ENCODE data around the gene SUGCT. TPM values are rescaled to one million over a fixed set of nuclear protein-coding genes. Genes with fewer than 3 reads are reported as not detected.

The SUGCT gene
- total and polyA plus RNA-seq, 2 of the 13 experiments (the other 11 are each of a cell fraction or from before 2014, with no cell fraction given) = 10.1 to 22.2 TPM

DNA sequence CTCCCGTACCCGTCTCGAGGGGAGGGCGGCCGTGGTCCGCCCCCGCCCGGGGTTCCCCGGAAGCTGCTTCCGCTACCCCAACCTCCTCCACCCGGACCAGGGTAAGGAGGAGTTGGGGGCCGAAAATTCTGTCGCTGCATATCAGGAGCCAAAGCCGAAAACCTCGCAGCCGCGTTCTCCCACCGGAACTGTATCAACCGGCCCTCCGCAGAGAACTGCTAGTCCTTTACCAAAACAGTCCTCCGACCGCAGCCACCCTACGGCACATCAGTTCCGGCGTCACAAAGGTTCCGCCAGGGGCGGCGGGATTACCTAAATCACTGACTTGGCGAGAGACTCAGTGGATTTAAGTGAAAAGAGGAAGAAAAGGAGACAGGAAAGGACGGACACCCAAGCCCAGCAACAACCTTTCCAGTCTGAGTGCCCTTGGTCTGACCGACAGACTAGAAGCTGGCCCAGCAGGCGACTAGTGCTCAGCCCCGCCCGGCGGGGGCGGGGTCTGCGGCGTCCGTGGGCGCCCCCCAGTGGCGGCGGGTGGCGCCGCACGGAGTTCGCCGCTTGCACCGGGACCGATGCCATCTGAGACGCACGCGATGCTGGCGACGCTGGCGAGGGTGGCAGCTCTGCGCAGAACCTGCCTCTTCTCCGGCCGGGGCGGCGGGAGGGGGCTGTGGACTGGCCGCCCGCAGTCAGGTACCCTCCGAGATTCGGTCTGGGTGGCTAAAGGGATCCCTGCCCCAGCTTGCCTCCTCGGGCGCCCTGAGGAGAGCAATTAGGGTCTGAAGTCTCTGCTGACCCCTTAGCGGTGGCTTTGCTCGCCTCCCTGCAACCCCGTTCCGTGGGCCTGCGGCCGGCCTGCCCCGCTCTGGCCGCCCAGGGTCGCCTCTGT lies at the start of gene SUGCT, which contains the start of gene MPLKIP (continued):
- TF ChIP-seq, protein P1, sequence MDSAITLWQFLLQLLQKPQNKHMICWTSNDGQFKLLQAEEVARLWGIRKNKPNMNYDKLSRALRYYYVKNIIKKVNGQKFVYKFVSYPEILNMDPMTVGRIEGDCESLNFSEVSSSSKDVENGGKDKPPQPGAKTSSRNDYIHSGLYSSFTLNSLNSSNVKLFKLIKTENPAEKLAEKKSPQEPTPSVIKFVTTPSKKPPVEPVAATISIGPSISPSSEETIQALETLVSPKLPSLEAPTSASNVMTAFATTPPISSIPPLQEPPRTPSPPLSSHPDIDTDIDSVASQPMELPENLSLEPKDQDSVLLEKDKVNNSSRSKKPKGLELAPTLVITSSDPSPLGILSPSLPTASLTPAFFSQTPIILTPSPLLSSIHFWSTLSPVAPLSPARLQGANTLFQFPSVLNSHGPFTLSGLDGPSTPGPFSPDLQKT (CRISPR knock-in tag; IDR thresholded peaks at IDR 0.05; ENCODE audit: borderline replicate concordance) = no peak
- peak; percentile 3; the same call in 1 of the 2 replicates for TF ChIP-seq FOXO1 (CRISPR knock-in tag; IDR thresholded peaks at IDR 0.05)
- no peak for TF ChIP-seq GPN1 (CRISPR knock-in tag; IDR thresholded peaks at IDR 0.05; ENCODE audit: borderline replicate concordance)
- TF ChIP-seq, protein P2, sequence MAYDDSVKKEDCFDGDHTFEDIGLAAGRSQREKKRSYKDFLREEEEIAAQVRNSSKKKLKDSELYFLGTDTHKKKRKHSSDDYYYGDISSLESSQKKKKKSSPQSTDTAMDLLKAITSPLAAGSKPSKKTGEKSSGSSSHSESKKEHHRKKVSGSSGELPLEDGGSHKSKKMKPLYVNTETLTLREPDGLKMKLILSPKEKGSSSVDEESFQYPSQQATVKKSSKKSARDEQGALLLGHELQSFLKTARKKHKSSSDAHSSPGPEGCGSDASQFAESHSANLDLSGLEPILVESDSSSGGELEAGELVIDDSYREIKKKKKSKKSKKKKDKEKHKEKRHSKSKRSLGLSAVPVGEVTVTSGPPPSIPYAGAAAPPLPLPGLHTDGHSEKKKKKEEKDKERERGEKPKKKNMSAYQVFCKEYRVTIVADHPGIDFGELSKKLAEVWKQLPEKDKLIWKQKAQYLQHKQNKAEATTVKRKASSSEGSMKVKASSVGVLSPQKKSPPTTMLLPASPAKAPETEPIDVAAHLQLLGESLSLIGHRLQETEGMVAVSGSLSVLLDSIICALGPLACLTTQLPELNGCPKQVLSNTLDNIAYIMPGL (CRISPR knock-in tag; IDR thresholded peaks at IDR 0.05; ENCODE audit: borderline replicate concordance in 1 of 2, low read depth in 1 of 2) = peak; percentile 97 to 98
- TF ChIP-seq ZNF530 (CRISPR knock-in tag; IDR thresholded peaks at IDR 0.05; ENCODE audit: low read depth) = no peak
- TF ChIP-seq HDAC2 (CRISPR knock-in tag; IDR thresholded peaks at IDR 0.05) = peak; percentile 76
- no peak for TF ChIP-seq FLYWCH1 (CRISPR knock-in tag; IDR thresholded peaks at IDR 0.05)
- peak; percentile 90 for TF ChIP-seq IRF2 (CRISPR knock-in tag; IDR thresholded peaks at IDR 0.05)
- peak; percentile 44 for TF ChIP-seq ZNF747 (CRISPR knock-in tag; IDR thresholded peaks at IDR 0.05; ENCODE audit: borderline replicate concordance)
- TF ChIP-seq XRCC5 (optimal IDR thresholded peaks at IDR 0.05; ENCODE audit: low read length) = peak; percentile 98
- peak; percentile 74 for TF ChIP-seq AGO1 (IDR thresholded peaks at IDR 0.05; ENCODE audit: low read depth, low read length, poor library complexity, severe bottlenecking)
- TF ChIP-seq KLF16 (CRISPR knock-in tag; IDR thresholded peaks at IDR 0.05) = peak in 1 of 2 experiments; percentile 91; a peak in 2 of 4 replicates
- TF ChIP-seq SRSF4 (IDR thresholded peaks at IDR 0.05; ENCODE audit: low read depth, low read length, poor library complexity, severe bottlenecking) = no peak
- TF ChIP-seq NRL (CRISPR knock-in tag; IDR thresholded peaks at IDR 0.05; ENCODE audit: borderline replicate concordance) = peak; percentile 84
- peak; percentile 72 for TF ChIP-seq ZNF724P (CRISPR knock-in tag; IDR thresholded peaks at IDR 0.05; ENCODE audit: borderline replicate concordance)
- TF ChIP-seq SYNCRIP (IDR thresholded peaks at IDR 0.05; ENCODE audit: insufficient read depth, low read depth, low read length) = no peak
- 0 out of 2 replicates have a peak, but pooled peaks have one; percentile 26 for TF ChIP-seq ZNF292 (CRISPR knock-in tag; IDR thresholded peaks at IDR 0.05; ENCODE audit: borderline replicate concordance, low read depth)
- 0 out of 2 replicates have a peak, but pooled peaks have one; percentile 25 for TF ChIP-seq FIP1L1 (IDR thresholded peaks at IDR 0.05; ENCODE audit: borderline replicate concordance, insufficient read depth, low read depth, low read length)
- TF ChIP-seq, protein P3, sequence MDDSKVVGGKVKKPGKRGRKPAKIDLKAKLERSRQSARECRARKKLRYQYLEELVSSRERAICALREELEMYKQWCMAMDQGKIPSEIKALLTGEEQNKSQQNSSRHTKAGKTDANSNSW (CRISPR knock-in tag; IDR thresholded peaks at IDR 0.05; ENCODE audit: borderline replicate concordance) = 0 out of 2 replicates have a peak, but pooled peaks have one; percentile 29
- peak; percentile 31; the same call in 1 of the 2 replicates for TF ChIP-seq ZNF510 (CRISPR knock-in tag; IDR thresholded peaks at IDR 0.05; ENCODE audit: low read depth)
- TF ChIP-seq ZNF616 (CRISPR knock-in tag; IDR thresholded peaks at IDR 0.05; ENCODE audit: low read depth) = peak; percentile 77; the same call in 1 of the 2 replicates
- TF ChIP-seq, protein P4, sequence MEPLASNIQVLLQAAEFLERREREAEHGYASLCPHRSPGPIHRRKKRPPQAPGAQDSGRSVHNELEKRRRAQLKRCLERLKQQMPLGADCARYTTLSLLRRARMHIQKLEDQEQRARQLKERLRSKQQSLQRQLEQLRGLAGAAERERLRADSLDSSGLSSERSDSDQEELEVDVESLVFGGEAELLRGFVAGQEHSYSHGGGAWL (CRISPR knock-in tag; IDR thresholded peaks at IDR 0.05) = peak; percentile 81; the same call in 1 of the 2 replicates
